AG04449 (cell line): Measurements from ENCODE around the gene NRSN2.
"Not testable (repeated sequence)": the region's sequence is repeated elsewhere in the genome, so short reads cannot be mapped to it uniquely, and the experiment has no call there.

Experiments
- CTCF ChIA-PET: fragments of 350-600 bp; formaldehyde crosslinking; extraction: SDS; loops from one replicate; lab custom pipeline; 2021; ENCODE audit warnings: antibody characterized with exemption; lab: Yijun Ruan, JAX
- POLR2A ChIA-PET: fragments of 400-600, 350-600 bp; formaldehyde crosslinking; extraction: SDS; loops from one replicate; lab custom pipeline; 2020; ENCODE audit warnings: antibody characterized with exemption, inconsistent platforms; lab: Yijun Ruan, JAX
- DNase-seq: peaks from one replicate; pipeline ENCODE4 v3.0.0-alpha.2; 2010; ENCODE audit warnings: low read depth, low spot score
- H3K4me3 ChIP-seq: 2 replicates; pipeline ENCODE4 v1.5.1; 2011; ENCODE audit warnings: low read depth, mild to moderate bottlenecking, control low read depth, low read length
- CTCF ChIP-seq: IDR thresholded peaks from one replicate; pipeline ENCODE4 v1.5.1; 2011; ENCODE audit warnings: mild to moderate bottlenecking, moderate library complexity, low read length, control low read depth, inconsistent platforms; ENCODE audit not compliant: insufficient read depth; ENCODE audit errors: missing control alignments

Gene NRSN2

GRCh38 chr20:387520-387919 lies 40.6 kb downstream of the NRSN2 start:
- POLR2A ChIA-PET = no interaction called here

GRCh38 chr20:388034-388994 lies 41.4 kb downstream of the NRSN2 start:
- no peak for TF ChIP-seq CTCF
- ChIA-PET CTCF (interaction anchor here (1.9 kb wide), 1 partner anchor 34 kb away, joined by 8 read pairs; no protein-coding TSS in a partner anchor), POLR2A (no interaction called here)
- DNase-seq = no peak
- H3K4me3 ChIP-seq = no peak overlapping the region

More at GRCh38 chr20:387520-387919, 40.6 kb downstream of the NRSN2 start:
- DNase-seq = no peak
- no peak for TF ChIP-seq CTCF
- H3K4me3 ChIP-seq = no peak overlapping the region
- CTCF ChIA-PET = interaction anchor here (1.0 to 1.9 kb wide), 2 partner anchors 16 to 33 kb away, joined by 3 to 8 read pairs; no protein-coding TSS in a partner anchor

- ChIA-PET POLR2A (no interaction called here), CTCF (no interaction called here)
- no peak for DNase-seq
- TF ChIP-seq CTCF = no peak
- H3K4me3 ChIP-seq = no peak overlapping the region
Measured at GRCh38 chr20:389220-389619, 42.3 kb downstream of the NRSN2 start.

- TF ChIP-seq CTCF = no peak
- no peak overlapping the region for H3K4me3 ChIP-seq
- no peak for DNase-seq
- POLR2A ChIA-PET = no interaction called here
- CTCF ChIA-PET = interaction anchor here (1.4 kb wide), 1 partner anchor 9 kb away, joined by 5 read pairs; no protein-coding TSS in a partner anchor
Measured at GRCh38 chr20:391041-391711, 44.3 kb downstream of the NRSN2 start.

- ChIA-PET POLR2A (interaction anchor here (0.7 kb wide), 1 partner anchor 11 kb away, joined by 3 read pairs; no protein-coding TSS in a partner anchor), CTCF (interaction anchor here (0.7 kb wide), 1 partner anchor 9 kb away, joined by 3 read pairs; no protein-coding TSS in a partner anchor)
- not testable (repeated sequence) for DNase-seq, H3K4me3 ChIP-seq
Measured at GRCh38 chr20:393296-393695, 46.4 kb downstream of the NRSN2 start.

- H3K4me3 ChIP-seq = no peak overlapping the region
- TF ChIP-seq CTCF = no peak
- CTCF ChIA-PET = interaction anchor here (0.5 to 1.3 kb wide), 3 partner anchors 14 to 41 kb away, joined by 3 to 6 read pairs (median 4); no protein-coding TSS in a partner anchor
- DNase-seq = no peak
- POLR2A ChIA-PET = interaction anchor here (1.1 to 1.3 kb wide), 2 partner anchors 10 to 14 kb away, joined by 4 read pairs; no protein-coding TSS in a partner anchor
Measured at GRCh38 chr20:396252-396618, 49.3 kb downstream of the NRSN2 start.
